Spleen (tissue), 7 donors: ENCODE results near the gene PTPRT.

Experiments used
- CTCF ChIP-seq, 11 experiments: fragments of 200-600 bp in 7 of 11; fragments of 450-650 bp in 4 of 11; sonication (generic) in 4 of 11; IDR thresholded peaks in 8 of 11; conservative IDR thresholded peaks in 3 of 11; 1 replicate in 7 of 11; 2 replicates in 4 of 11; pipeline versions ENCODE4 v1.4.0 to v1.8.0; 2016 to 2021; ENCODE audit warnings: antibody characterized with exemption in 11 of 11, inconsistent platforms in 4 of 11, mild to moderate bottlenecking in 1 of 11
- POLR2A ChIP-seq, 3 donors: fragments of 450-650 bp; IDR thresholded peaks; one replicate each; pipeline ENCODE4 v1.5.1; 2017; ENCODE audit warnings: antibody characterized with exemption in 3 of 3, mild to moderate bottlenecking in 1 of 3
- POLR2AphosphoS5 ChIP-seq, 3 donors: sonication (generic); formaldehyde crosslinking; IDR thresholded peaks; one replicate each; pipeline ENCODE4 v1.5.1; 2017; ENCODE audit warnings: antibody characterized with exemption in 3 of 3
- donor health status: DM: no; HTN: no; CAD: no; lungs with moderate emphysema.
- donor health status: DM: no; HTN: no; CAD: no.
- donor health status: DM: no; HTN: no; CAD: no.

- no peak for TF ChIP-seq CTCF (IDR thresholded peaks at IDR 0.05 in 8 of 11, conservative IDR thresholded peaks at IDR 0.05 in 3 of 11)
- no peak for TF ChIP-seq POLR2A (IDR thresholded peaks at IDR 0.05)
- no peak for TF ChIP-seq POLR2AphosphoS5 (IDR thresholded peaks at IDR 0.05)
Observed at GRCh38 chr20:42352096-42352495, 837.6 kb downstream of the PTPRT start.
